HG03457 (cell line): Measurements from ENCODE around the gene NKX6-1.

Source experiments
- ATAC-seq: cut with Tn5 transposase; IDR thresholded peaks from one replicate; pipeline ENCODE4 v1.9.1; 2021; ENCODE audit warnings: moderate number of reproducible peaks; ENCODE audit not compliant: unreplicated experiment

Gene NKX6-1

DNA sequence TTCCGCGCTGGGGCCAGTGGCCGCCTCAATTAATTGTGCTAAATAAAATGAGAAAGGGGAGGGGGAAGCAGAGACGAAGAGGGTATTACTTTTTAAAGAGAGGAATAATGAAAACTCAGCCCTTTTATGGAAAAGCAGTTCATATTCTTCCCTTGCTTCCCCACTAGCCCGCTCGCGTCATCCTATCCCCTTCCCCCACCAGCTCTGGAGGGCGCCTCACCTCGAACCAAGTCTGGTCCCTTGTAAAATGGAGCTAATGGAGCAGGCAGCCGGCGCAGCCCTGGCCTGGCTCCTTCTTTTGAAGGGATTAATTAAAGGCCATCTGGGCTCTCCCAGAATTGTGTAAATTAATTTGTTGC lies 511 bp upstream of the NKX6-1 start:
- ATAC-seq, result no peak

GRCh38 chr4:84498203-84498934 lies 723 bp downstream of the NKX6-1 start:
- ATAC-seq, result no peak

DNA sequence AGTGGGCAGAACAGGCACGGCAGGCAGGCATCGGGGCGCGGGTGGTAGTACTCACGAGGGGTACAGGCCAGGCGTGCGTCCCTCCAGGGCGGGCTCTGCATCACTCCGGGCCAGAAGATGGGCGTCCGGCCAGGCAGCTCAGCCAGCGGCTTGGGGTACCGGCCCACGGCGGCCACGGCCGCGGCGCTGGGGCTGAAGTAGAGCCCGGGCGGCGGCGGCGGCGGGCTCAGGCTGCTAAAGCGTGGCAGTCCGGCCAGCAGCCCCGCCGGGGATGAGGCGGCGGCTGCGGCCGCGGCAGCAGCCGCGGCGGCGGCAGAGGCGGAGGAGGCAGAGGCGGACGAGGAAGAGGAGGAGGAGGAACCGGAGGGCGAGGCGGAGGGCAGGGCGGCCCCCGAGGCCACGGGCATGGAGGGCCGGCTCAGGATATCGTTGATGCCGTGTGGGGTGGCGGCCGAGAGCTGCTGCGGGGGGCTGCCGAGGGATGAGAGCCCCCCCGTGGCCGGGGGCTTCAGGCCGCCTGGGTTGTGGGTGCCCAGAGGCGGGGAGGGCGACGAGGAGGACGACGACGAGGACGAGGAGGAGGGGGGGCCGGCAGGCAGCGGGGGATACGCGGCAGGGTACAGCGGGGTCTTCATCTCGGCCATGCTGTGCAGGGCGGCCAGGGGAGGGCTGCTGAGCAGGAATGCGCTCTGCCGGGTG lies 1.4 kb downstream of the NKX6-1 start:
- no peak for ATAC-seq

DNA sequence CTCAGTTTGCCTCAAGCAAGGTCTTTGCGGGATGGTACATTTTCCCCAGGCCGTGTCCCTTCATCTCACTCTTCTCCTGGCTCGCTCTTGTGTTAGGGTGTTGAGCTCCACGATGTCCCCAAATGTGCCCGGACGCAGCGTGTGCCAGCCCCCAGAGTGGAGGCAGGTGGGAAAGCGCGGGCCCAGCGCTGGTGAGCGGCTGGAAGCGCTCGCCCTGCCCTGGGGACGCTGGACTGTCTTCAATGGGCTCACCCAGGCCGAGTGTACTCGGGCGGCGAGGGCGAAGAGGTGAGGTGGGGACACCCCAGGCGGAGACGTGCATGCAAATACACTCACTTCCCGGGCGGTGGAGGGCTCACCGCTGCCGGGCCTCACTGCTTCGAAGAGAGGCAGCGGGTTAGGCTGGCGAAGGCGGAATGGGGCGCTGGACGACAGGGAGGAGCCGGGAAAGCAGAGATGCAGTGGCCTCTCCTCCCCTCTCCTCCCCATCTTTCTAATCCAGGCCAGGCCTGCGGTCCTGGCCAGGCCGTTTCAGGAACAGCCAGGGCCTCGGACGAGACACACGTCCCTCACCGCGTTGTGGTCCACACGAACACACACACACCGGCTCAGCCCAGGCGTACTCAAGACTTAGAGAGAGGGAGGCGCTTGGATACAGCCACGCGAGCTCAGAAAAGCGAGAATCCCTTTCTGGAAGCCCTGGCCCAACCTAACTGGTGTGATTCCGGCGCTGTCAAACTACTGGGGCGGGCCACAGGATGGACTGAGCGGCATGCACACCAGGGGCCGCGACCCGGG lies 2.2 kb downstream of the NKX6-1 start:
- ATAC-seq, result no peak

DNA sequence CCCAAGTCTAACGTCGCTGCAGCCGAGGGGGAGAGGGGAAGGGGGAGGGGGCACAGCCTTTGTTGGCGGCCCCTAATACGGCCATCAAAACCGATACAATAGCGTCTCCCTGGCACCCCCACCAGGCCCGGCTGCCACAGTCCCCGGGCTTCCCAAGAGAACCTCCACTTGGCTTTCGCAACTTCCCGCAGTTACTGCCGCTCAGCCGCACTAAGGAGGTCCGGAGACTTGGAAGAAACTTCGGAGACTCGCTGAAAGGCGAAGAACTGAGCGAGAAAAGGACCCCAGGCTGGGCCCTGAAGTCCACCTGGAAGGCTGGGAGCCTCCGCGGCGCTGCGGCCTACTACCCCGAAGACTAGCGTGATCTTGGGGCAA lies 2.8 kb downstream of the NKX6-1 start:
- no peak for ATAC-seq

- no peak for ATAC-seq
Measured at GRCh38 chr4:84495794-84496261, 3.3 kb downstream of the NKX6-1 start.

GRCh38 chr4:84495118-84495793 lies 3.8 kb downstream of the NKX6-1 start:
- no peak for ATAC-seq

DNA sequence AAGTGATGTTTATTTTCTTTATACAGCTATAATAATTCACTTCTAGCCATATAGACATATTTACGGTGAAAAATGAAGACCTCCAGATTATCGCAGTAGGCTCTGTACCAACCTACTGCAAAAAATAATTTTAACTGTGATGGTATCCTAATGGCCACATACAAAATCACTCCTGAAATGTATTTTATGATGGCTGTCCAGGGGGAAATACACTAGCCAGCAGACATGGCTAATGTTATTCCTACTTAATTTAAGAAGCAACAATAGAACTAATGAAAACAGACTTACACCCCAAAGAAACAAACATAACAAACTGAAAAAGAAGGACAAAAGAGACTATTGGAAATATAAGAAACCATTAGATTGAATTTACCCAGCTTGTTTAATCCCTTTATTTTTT lies 4.6 kb downstream of the NKX6-1 start:
- no peak for ATAC-seq

- no peak for ATAC-seq
Measured at GRCh38 chr4:84494076-84494475, 5.0 kb downstream of the NKX6-1 start.

DNA sequence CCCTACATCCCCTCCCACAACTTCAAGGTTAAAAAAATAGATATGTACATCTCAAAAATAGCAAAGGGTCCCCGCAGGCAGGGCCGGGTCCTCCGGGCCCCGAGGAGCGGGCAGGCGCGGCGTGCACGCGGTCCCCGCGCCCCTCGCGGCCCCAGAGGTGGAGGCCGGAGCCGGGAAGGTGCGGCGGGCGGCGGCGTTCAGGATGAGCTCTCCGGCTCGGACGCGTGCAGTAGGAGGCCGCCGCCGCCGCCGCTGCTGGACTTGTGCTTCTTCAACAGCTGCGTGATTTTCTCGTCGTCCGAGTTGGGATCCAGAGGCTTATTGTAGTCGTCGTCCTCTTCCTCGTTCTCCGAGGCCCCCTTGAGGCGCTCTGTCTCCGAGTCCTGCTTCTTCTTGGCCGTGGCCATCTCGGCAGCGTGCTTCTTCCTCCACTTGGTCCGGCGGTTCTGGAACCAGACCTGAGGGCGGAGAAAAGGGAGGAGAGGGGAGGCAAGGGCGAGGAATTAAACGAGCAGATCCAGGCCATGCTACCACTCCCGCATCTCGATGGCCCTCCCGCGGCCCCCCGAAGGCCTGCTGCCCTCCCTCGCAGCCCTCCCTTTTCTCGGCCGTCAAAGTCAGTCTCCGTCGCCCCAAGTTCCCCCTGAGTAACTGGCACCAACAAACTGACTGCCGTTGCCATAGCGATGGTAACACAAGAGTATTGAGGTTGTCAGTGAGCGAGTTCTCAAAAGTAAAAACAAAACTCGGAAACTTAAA lies 5.8 kb downstream of the NKX6-1 start:
- no peak for ATAC-seq

DNA sequence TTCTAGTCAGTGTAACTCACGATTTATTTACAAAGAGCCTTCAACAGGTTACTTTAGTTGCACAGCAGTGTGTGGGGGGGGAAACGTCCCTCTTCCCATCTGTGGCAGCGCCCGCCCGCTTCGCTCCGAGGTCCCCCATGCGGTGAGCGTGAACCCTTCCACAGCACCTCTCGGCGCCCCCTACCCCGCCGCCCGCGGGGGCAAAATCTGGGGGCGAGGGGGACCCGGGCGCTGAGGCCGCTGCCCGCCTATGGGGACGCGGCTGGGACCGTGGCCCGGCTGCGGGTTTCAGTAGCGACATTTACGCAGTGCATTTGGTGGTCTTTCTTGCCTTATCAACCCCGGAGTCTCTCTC lies 6.4 kb downstream of the NKX6-1 start:
- ATAC-seq, result no peak

DNA sequence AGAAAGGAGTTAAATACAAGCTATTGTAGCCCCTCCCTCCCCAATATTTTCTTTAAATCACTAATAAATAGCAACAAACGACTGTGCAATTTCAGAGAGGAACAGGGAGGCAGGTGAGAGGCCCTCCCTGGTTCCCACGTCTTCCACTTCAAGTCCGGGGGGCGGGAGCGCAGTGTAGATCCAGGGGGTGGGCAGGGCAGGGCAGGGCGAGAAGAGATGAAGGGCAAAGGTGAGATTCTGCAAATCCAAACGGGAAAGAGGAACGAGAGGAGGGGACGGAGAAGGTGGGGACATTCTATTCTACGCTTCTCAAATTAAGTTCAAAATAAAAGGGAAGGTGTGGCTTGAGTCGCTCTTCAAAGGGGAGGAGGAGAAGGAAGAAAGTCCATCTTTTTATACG lies 6.8 kb downstream of the NKX6-1 start:
- ATAC-seq, result no peak

- no peak for ATAC-seq
Measured at GRCh38 chr4:84491481-84491880, 7.6 kb downstream of the NKX6-1 start.

DNA sequence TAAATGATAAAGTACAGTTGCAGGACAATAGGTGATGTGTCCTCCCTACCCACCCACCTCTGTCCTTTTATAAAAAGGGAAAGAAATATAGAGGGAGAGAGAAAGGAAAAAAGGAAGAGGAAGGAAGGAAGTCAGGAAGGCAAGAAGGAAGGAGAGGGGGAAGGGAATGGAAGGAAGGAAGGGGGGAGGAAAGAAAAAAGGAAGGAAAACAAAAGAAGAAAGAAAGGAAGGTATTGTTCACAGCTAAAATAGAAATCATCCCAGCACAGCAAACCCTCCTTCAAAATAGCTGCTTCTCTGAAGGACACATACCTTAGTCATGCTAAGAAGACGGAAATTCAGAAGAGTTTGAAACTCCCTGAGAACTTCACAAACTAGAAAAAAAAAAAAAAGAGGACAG lies 8.4 kb downstream of the NKX6-1 start:
- no peak for ATAC-seq

GRCh38 chr4:84484236-84484635 lies 14.9 kb downstream of the NKX6-1 start:
- no peak for ATAC-seq

DNA sequence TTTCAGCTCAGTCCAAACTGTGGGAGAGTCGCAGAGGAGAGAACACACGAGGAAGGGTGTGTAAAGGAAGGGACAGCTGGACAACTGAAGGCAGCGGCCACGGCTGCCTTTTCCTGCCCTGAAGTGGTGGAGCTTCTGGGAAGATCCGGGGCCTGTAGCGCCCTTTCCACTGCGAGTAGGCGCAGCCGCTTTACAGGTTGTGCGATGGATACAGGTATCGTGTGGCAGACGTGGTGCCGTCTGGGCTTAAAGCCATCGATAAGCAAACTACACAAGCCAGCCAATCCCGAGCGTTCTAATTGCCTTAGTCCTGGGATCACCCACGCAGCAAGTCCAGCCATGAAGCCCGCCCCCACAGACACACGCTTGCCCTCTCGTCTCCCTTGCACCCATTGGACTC lies 15.4 kb downstream of the NKX6-1 start:
- no peak for ATAC-seq

DNA sequence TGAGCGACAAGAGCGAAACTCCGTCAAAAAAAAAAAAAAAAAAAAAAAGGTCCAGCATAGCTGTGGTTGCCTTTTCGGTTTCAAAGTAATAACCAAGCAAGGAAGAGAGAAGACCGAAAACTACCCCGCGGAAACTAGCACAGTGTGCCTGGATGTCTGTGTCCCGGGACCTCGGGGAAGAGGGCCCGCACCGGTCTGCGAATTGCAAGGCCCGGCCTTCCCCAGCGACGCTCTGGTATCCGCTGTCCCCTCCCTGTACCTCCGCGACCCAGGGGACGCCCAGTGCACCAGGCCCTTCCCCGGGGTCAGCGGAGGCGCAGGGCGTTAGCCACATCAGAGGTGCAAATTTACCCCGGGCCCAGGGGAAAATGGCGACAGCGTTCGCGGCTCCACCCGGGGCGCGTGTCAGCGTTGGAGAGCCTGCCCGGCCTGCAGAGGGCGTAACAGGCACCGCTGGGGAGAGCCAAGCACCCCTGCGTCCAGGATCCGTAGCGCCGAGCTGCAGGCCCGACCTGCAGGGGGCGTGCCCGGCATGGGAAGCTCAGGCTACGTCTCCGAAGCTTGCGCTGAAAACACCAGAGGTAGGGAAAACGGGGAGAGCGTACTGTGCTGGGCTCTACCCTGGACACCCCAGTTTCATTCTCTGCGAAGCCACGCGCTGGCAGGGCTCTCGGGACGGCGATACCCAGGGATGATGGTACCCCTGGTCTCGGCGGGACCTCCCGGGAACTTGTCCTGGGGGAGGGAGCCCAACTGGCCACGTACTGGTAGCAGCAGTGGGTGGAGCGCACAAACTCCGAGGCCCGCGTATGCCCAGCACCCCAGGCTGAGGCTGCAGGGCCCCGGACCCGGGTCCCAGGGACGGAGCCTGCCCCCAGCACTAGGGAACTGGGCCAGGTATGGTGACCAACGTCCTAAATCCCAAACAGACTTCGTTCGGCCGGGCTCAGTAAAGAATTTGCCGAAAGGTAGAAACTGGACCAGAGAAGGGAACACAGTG lies 16.2 kb downstream of the NKX6-1 start:
- no peak for ATAC-seq

- ATAC-seq, result no peak
Measured at GRCh38 chr4:84481860-84482245, 17.2 kb downstream of the NKX6-1 start.

DNA sequence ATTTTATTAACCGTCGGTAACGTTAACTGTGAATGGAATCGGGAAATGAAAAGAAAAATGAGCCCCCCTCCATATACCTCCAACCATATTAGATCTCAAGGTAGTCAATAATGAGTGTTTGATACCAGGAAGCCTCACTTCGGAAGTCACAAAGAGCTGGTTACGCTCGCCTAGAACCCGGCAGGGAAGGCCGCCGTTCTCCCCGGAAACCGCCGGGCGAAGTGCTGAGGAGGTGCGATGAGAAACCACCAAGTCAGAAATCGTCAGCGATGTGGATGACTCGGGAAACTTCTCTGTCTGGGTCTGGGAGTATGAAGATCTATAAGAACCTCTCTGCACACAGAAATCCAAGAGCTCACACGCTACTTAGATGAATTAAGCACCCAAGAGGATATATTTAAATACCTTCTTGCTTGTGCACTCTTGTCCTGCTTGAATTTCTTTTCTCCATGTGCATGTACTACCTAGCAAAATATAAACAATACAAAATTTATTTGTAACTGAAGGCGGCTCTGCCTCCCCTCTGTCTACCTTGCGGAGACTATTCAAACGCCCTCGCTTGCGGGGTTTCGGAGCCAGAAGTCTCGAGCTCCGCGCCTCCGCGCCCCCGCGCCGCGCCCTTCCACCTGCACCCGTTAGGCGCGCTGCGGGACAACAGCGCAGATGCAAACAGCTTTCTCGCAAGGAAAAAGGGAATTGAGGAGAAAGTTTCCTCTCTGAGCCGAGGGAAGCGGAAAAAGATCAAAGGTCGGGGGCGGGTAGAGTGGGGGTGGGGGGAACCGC lies 17.8 kb downstream of the NKX6-1 start:
- ATAC-seq, result no peak
